Type B pancreatic cell (in vitro differentiated cells): ENCODE results near the gene EDEM2. TPM values are rescaled to one million over a fixed set of nuclear protein-coding genes. Genes with fewer than 3 reads are reported as not detected.

ENCODE experiments used
- DNase-seq: peaks from one replicate; pipeline ENCODE4 v3.0.0; 2021; ENCODE audit warnings: mixed read lengths; ENCODE audit not compliant: unreplicated experiment; ENCODE audit errors: extremely low spot score
- H3K27ac Mint-ChIP-seq: 2 replicates; pipeline ENCODE4 v1.8.0; 2021; ENCODE audit warnings: mild to moderate bottlenecking, mixed read lengths
- H3K27me3 Mint-ChIP-seq: 2 replicates; pipeline ENCODE4 v1.8.0; 2021; ENCODE audit warnings: mixed read lengths
- H3K36me3 Mint-ChIP-seq: 2 replicates; pipeline ENCODE4 v1.8.0; 2021; ENCODE audit warnings: mixed read lengths
- H3K4me1 Mint-ChIP-seq: one replicate; pipeline ENCODE4 v1.8.0; 2021; ENCODE audit warnings: mixed read lengths; ENCODE audit not compliant: unreplicated experiment
- H3K4me3 Mint-ChIP-seq: 2 replicates; pipeline ENCODE4 v1.8.0; 2021; ENCODE audit warnings: mild to moderate bottlenecking, mixed read lengths
- H3K9me3 Mint-ChIP-seq: 2 replicates; pipeline ENCODE4 v1.8.0; 2021; ENCODE audit warnings: mixed read lengths
- total RNA-seq: library from RNA; stranded (reverse); gene quantifications from 2 replicates; pipeline ENCODE4 v1.2.1, GENCODE V29; 2021; ENCODE audit warnings: low replicate concordance
- TF ChIP-seq, protein P1 (sequence below): fragments of 200-600 bp; sonication (generic); conservative IDR thresholded peaks from 2 replicates; pipeline ENCODE4 v1.5.0; 2021; ENCODE audit warnings: antibody characterized with exemption, mild to moderate bottlenecking

EDEM2 gene
- total RNA-seq, 1 donor from 2014 or later: 27.3 TPM

GRCh38 chr20:35066194-35066593 lies 80.9 kb downstream of the EDEM2 start:
- TF ChIP-seq, protein P1, sequence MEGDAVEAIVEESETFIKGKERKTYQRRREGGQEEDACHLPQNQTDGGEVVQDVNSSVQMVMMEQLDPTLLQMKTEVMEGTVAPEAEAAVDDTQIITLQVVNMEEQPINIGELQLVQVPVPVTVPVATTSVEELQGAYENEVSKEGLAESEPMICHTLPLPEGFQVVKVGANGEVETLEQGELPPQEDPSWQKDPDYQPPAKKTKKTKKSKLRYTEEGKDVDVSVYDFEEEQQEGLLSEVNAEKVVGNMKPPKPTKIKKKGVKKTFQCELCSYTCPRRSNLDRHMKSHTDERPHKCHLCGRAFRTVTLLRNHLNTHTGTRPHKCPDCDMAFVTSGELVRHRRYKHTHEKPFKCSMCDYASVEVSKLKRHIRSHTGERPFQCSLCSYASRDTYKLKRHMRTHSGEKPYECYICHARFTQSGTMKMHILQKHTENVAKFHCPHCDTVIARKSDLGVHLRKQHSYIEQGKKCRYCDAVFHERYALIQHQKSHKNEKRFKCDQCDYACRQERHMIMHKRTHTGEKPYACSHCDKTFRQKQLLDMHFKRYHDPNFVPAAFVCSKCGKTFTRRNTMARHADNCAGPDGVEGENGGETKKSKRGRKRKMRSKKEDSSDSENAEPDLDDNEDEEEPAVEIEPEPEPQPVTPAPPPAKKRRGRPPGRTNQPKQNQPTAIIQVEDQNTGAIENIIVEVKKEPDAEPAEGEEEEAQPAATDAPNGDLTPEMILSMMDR: no peak
- peaks cover 34% of the 10 kb centered on the region for H3K36me3 Mint-ChIP-seq
- H3K27me3 Mint-ChIP-seq: no peaks in the 10 kb centered on the region
- no peak for DNase-seq
- no peaks in the 10 kb centered on the region for H3K9me3 Mint-ChIP-seq
- peaks cover 10% of the 10 kb centered on the region for H3K4me1 Mint-ChIP-seq
- no peak overlapping the region for H3K27ac Mint-ChIP-seq
- H3K4me3 Mint-ChIP-seq: no peak overlapping the region

Other genes starting within 250 kb of the EDEM2 start
- gene GSS, start 191.5 kb downstream of the EDEM2 start, total RNA-seq: 43.3 and 66.4 TPM in 2 replicates
- gene MYH7B, start 191.5 kb downstream of the EDEM2 start, total RNA-seq: 0.50 and 1.2 TPM in 2 replicates
- gene TRPC4AP, start 54.5 kb downstream of the EDEM2 start, total RNA-seq: 102 TPM in 2 replicates
- 0.76 and 5.8 TPM in 2 replicates for gene PROCR, start 24.7 kb upstream of the EDEM2 start, total RNA-seq
- 2.2 and 2.6 TPM in 2 replicates for gene MMP24, start 79.4 kb upstream of the EDEM2 start, total RNA-seq
- 63.1 and 77.1 TPM in 2 replicates for gene MMP24OS, start 130.8 kb upstream of the EDEM2 start, total RNA-seq
- gene EIF6, start 137.4 kb upstream of the EDEM2 start, total RNA-seq: 124 and 185 TPM in 2 replicates
- not detected in 2 replicates for gene FAM83C, start 145.1 kb upstream of the EDEM2 start, total RNA-seq